Measurements from ENCODE around the gene SLC24A3.

Gene SLC24A3

GRCh38 chr20:19725814-19726525, 513.5 kb downstream of the SLC24A3 start:
- in situ Hi-C loops (cut with MboI; ENCODE audit: low sequenced_read_pairs) = no loop called here

GRCh38 chr20:19727251-19727847, 514.9 kb downstream of the SLC24A3 start:
- in situ Hi-C loops (cut with MboI; ENCODE audit: low sequenced_read_pairs) = no loop called here

- in situ Hi-C loops (cut with MboI; ENCODE audit: low sequenced_read_pairs) = no loop called here
These were observed 517.2 kb downstream of the SLC24A3 start for GRCh38 chr20:19729672-19730071.

GRCh38 chr20:19730706-19731105, 518.3 kb downstream of the SLC24A3 start:
- in situ Hi-C loops (cut with MboI; ENCODE audit: low sequenced_read_pairs) = no loop called here

GRCh38 chr20:19734811-19735210, 522.4 kb downstream of the SLC24A3 start:
- in situ Hi-C loops (cut with MboI; ENCODE audit: low sequenced_read_pairs) = no loop called here

- in situ Hi-C loops (cut with MboI; ENCODE audit: low sequenced_read_pairs) = no loop called here
These were observed 523.0 kb downstream of the SLC24A3 start for GRCh38 chr20:19735446-19735845.

- in situ Hi-C loops (cut with MboI; ENCODE audit: low sequenced_read_pairs) = no loop called here
These were observed 524.6 kb downstream of the SLC24A3 start for GRCh38 chr20:19737025-19737424.

GRCh38 chr20:19738951-19739350, 526.5 kb downstream of the SLC24A3 start:
- in situ Hi-C loops (cut with MboI; ENCODE audit: low sequenced_read_pairs) = no loop called here

GRCh38 chr20:19739351-19739750, 526.9 kb downstream of the SLC24A3 start:
- in situ Hi-C loops (cut with MboI; ENCODE audit: low sequenced_read_pairs) = no loop called here

- in situ Hi-C loops (cut with MboI; ENCODE audit: low sequenced_read_pairs) = no loop called here
These were observed 528.1 kb downstream of the SLC24A3 start for GRCh38 chr20:19740512-19740911.

GRCh38 chr20:19741924-19742323, 529.5 kb downstream of the SLC24A3 start:
- in situ Hi-C loops (cut with MboI; ENCODE audit: low sequenced_read_pairs) = no loop called here

GRCh38 chr20:19742974-19743639, 530.7 kb downstream of the SLC24A3 start:
- in situ Hi-C loops (cut with MboI; ENCODE audit: low sequenced_read_pairs) = no loop called here

- in situ Hi-C loops (cut with MboI; ENCODE audit: low sequenced_read_pairs) = no loop called here
These were observed 531.2 kb downstream of the SLC24A3 start for GRCh38 chr20:19743640-19743995.

GRCh38 chr20:19745106-19745505, 532.7 kb downstream of the SLC24A3 start:
- in situ Hi-C loops (cut with MboI; ENCODE audit: low sequenced_read_pairs) = no loop called here

- in situ Hi-C loops (cut with MboI; ENCODE audit: low sequenced_read_pairs) = no loop called here
These were observed 533.1 kb downstream of the SLC24A3 start for GRCh38 chr20:19745584-19745983.

GRCh38 chr20:19746396-19746795, 534.0 kb downstream of the SLC24A3 start:
- in situ Hi-C loops (cut with MboI; ENCODE audit: low sequenced_read_pairs) = no loop called here

- in situ Hi-C loops (cut with MboI; ENCODE audit: low sequenced_read_pairs) = no loop called here
These were observed 535.5 kb downstream of the SLC24A3 start for GRCh38 chr20:19747903-19748302.

GRCh38 chr20:19748681-19749080, 536.2 kb downstream of the SLC24A3 start:
- in situ Hi-C loops (cut with MboI; ENCODE audit: low sequenced_read_pairs) = no loop called here

- in situ Hi-C loops (cut with MboI; ENCODE audit: low sequenced_read_pairs) = no loop called here
These were observed 537.2 kb downstream of the SLC24A3 start for GRCh38 chr20:19749618-19750071.

GRCh38 chr20:19750101-19750606, 537.7 kb downstream of the SLC24A3 start:
- in situ Hi-C loops (cut with MboI; ENCODE audit: low sequenced_read_pairs) = no loop called here

- in situ Hi-C loops (cut with MboI; ENCODE audit: low sequenced_read_pairs) = no loop called here
These were observed 538.6 kb downstream of the SLC24A3 start for GRCh38 chr20:19750907-19751636.
